ENCODE measurements around the gene B3GNT7.

DNA sequence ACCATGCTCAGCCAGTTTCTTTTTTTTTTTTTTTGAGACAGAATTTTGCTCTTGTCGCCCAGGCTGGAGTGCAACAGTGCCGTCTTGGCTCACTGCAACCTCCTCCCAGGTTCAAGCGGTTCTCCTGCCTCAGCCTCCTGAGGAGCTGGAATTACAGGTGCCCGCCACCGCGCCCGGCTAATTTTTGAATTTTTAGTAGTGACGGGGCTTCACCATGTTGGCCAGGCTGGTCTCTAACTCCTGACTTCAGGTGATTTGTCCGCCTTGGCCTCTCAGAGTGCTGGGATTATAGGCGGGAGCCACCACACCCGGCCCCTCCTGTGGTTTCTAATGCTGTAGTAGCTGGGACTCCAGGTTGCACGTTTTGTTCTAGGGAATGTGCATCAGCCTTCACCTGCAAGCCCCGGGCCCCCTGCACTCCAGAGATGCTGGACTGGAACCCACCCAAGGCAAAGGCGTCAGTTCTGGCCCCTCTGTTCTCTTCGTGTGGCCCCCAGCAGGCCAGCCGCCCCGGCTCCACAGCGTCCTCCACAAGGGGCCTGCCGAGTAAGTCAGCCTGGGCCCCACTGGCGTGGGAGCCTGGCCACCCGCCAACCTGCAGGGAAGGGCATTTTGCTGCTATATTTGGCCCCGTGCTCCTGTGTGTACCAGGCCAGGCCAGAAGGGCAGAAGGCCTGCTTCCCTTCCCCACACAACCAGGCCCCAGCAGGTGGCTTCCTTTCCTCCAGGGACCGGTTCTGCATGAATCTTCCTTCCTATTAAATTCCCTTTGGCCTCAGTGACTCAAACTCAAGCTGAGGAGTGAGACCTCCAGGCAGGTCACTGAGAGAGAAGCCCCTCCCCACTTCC, 25.7 kb upstream of the B3GNT7 start:
- TF ChIP-seq, protein P1, sequence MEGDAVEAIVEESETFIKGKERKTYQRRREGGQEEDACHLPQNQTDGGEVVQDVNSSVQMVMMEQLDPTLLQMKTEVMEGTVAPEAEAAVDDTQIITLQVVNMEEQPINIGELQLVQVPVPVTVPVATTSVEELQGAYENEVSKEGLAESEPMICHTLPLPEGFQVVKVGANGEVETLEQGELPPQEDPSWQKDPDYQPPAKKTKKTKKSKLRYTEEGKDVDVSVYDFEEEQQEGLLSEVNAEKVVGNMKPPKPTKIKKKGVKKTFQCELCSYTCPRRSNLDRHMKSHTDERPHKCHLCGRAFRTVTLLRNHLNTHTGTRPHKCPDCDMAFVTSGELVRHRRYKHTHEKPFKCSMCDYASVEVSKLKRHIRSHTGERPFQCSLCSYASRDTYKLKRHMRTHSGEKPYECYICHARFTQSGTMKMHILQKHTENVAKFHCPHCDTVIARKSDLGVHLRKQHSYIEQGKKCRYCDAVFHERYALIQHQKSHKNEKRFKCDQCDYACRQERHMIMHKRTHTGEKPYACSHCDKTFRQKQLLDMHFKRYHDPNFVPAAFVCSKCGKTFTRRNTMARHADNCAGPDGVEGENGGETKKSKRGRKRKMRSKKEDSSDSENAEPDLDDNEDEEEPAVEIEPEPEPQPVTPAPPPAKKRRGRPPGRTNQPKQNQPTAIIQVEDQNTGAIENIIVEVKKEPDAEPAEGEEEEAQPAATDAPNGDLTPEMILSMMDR (conservative IDR thresholded peaks at IDR 0.05; ENCODE audit: low read depth, low read length) = no peak
- no peak for TF ChIP-seq EZH2 (IDR thresholded peaks at IDR 0.05; ENCODE audit: low read length, unreplicated experiment)
